NT2/D1 (cell line): ENCODE measurements around the gene RFC5.
A peak's percentile ranks its signal among the peaks of the same experiment; 100 is the strongest.

Experiments used
- DNase-seq: peaks from one replicate; pipeline ENCODE4 v3.0.0-alpha.2; 2011; ENCODE audit warnings: low read depth, low spot score
- H3K27me3 ChIP-seq: 2 replicates; pipeline ENCODE4 v1.6.0; 2011; ENCODE audit warnings: mild to moderate bottlenecking; ENCODE audit not compliant: insufficient read length, insufficient read depth
- H3K36me3 ChIP-seq: 2 replicates; pipeline ENCODE4 v1.6.1; 2011; ENCODE audit warnings: mild to moderate bottlenecking, low read length, mixed read lengths; ENCODE audit not compliant: insufficient read depth, insufficient read length
- H3K4me1 ChIP-seq: 2 replicates; pipeline ENCODE4 v1.5.1; 2011; ENCODE audit not compliant: insufficient read depth, insufficient read length
- H3K4me3 ChIP-seq: 2 replicates; pipeline ENCODE4 v1.5.1; 2011; ENCODE audit warnings: low read depth; ENCODE audit not compliant: insufficient read length
- H3K9ac ChIP-seq: 2 replicates; pipeline ENCODE4 v1.6.0; 2011; ENCODE audit warnings: low read depth; ENCODE audit not compliant: insufficient read length
- H3K9me3 ChIP-seq: 2 replicates; pipeline ENCODE4 v1.5.1; 2011; ENCODE audit warnings: mild to moderate bottlenecking, low read length; ENCODE audit not compliant: insufficient read depth
- SUZ12 ChIP-seq: IDR thresholded peaks from 2 replicates; pipeline ENCODE4 v1.6.1; 2011; ENCODE audit not compliant: insufficient read length, insufficient read depth; ENCODE audit errors: extremely low read depth
- YY1 ChIP-seq: IDR thresholded peaks from 2 replicates; pipeline ENCODE4 v1.6.1; 2011; ENCODE audit not compliant: insufficient read length, insufficient read depth
- ZNF274 ChIP-seq: IDR thresholded peaks from 2 replicates; pipeline ENCODE4 v1.6.1; 2011; ENCODE audit warnings: mild to moderate bottlenecking, low read depth, low read length

Gene RFC5

DNA sequence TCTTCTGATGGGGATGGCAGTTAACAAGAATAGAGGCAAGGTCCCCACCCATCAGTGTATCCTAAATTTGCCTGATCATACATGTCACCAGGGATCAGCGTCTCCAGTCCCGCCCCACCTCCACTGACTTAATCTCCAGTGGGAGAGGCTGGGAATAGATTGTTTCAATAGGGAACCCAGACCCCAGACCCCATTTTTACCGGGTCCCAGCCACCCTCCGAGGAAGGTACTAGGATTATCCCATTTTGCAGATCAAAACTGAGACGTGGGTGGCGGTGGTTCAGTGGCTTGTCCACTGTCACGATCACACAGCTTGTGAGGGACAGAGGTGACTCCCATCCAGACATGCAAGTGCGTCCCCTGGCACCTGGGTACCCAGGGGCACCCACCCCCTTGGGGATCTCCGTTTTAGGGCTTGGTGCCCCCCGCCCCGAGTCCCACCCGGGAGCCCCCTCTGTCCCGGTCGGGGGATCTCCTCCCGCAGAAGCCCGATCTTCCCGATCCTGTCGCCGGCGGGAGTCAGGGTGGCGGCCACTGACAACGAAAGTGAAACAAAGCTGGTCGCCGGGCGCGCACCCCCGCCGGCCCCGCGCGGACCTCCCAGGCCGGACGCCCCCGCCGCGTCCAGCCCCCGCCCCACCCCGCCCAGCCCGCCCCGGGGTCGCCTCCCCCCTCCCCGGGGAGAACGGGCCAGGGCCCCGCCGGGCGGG, 44.0 kb downstream of the RFC5 start:
- peak overlapping the region; percentile 82 for H3K4me3 ChIP-seq
- no peaks in the 10 kb centered on the region for H3K4me1 ChIP-seq
- H3K9me3 ChIP-seq, result no peaks in the 10 kb centered on the region
- TF ChIP-seq SUZ12 (no peak), YY1 (no peak), ZNF274 (no peak)
- H3K9ac ChIP-seq, result peak overlapping the region; percentile 96
- H3K27me3 ChIP-seq, result no peaks in the 10 kb centered on the region
- peaks cover 4% of the 10 kb centered on the region for H3K36me3 ChIP-seq
- no peak for DNase-seq

DNA sequence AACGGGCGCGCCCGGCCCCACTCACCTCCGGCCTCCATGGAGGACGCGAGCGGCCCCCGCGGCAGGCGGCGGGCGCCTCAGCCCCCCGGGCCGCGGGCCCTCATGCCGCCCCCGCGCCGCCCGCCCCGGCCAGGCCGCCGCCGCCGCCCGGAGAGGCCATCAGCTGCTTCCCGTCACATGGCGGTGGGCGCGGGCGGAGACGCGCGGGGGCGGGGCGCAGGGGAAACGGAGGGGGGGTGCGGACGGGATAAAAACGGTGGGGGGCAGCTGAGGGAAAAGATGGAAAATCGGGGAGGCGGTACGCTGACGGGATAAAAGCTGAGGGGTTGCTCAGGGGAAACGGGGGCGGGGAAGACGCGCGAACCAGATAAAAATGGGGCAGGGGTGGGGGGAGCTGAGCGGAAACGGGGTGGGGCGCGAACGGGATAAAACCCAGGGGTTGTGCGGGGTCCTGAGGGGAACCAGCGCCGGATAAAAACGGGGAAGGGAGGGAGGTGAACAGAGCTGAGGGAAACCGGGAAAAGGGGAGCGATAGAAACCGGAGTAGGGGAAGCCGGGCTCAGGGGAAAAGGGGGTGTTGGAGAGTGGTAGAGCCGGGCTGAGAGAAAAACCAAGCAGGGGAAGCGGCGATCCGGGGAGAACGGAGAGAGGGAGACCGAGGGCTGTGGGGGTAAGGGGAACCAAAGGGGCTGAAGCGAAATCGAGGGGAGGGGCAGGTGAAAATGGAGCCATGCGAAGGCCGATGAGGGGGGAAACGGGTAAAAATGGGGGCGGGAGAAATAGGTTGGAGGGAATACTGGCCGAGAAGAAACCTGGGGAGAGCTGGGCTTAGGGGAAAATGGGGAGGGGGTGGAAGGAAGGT, 44.7 kb downstream of the RFC5 start, which contains the start of gene WSB2:
Gene WSB2, minus strand, starts transcription at position 169 of the 862 bp plus-strand sequence. Its CDS starts 131 bp downstream, at position 38.
- no peaks in the 10 kb centered on the region for H3K9me3 ChIP-seq
- H3K27me3 ChIP-seq, result no peaks in the 10 kb centered on the region
- peaks cover 5% of the 10 kb centered on the region for H3K36me3 ChIP-seq
- peak within 1 kb of the TSS; percentile 97 for H3K9ac ChIP-seq
- no peaks in the 10 kb centered on the region for H3K4me1 ChIP-seq
- TF ChIP-seq YY1 (no peak), SUZ12 (no peak), ZNF274 (no peak)
- no peak for DNase-seq
- peak within 1 kb of the TSS; percentile 89 for H3K4me3 ChIP-seq

DNA sequence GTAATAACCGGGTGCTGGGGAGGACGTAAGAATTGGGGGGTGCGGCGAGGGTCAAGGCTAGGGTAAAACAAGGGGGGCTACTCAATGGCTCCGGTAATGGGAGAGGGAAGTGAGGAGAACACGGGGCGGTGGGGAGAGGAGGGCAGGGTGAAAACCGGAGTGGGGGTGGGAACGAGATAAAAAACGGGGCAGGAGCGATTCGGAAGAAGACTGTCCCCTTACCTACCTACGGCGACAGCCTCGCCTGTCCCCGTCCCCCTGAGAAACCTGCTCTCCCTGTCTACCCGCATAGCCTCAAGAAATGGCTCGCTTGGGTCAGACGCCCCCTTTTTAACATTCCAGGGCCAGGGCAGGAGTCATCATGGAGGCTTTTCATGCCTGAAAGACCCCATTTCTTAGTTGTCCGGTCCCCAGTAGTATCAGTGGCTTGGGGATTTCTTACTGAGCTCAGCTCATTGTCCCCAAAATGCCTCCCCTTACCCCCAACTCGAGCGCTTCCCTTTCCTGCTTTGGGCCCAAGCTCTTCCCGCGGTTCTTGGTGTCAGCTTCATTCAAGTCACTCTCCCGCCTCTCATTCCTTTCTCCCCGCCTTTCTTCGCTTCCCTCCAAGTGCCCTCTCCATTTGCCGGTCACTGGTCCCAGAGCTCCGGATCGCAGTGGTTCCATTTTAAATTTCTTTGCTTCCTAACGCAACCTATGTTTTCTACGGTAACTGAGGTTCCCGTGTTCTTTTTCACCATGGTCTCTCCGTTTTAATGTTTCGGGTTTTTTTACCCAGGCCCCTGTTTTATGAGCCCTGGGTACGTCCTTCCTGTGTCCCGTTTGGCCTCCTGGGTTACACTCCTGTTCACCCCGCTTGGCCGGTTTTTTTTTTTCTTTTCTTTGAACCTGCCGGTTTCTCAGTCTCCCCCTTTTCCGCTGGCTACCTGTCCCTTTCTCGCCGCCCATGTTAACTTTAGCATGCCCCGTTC, 45.7 kb downstream of the RFC5 start:
- Histone ChIP-seq H3K9ac (peak overlapping the region; percentile 97), H3K9me3 (no peaks in the 10 kb centered on the region), H3K4me3 (peak overlapping the region; percentile 89), H3K4me1 (no peaks in the 10 kb centered on the region), H3K36me3 (peaks cover 11% of the 10 kb centered on the region), H3K27me3 (no peaks in the 10 kb centered on the region)
- no peak for TF ChIP-seq ZNF274
- TF ChIP-seq SUZ12, result no peak
- TF ChIP-seq YY1, result no peak
- DNase-seq, result peak; percentile 68

DNA sequence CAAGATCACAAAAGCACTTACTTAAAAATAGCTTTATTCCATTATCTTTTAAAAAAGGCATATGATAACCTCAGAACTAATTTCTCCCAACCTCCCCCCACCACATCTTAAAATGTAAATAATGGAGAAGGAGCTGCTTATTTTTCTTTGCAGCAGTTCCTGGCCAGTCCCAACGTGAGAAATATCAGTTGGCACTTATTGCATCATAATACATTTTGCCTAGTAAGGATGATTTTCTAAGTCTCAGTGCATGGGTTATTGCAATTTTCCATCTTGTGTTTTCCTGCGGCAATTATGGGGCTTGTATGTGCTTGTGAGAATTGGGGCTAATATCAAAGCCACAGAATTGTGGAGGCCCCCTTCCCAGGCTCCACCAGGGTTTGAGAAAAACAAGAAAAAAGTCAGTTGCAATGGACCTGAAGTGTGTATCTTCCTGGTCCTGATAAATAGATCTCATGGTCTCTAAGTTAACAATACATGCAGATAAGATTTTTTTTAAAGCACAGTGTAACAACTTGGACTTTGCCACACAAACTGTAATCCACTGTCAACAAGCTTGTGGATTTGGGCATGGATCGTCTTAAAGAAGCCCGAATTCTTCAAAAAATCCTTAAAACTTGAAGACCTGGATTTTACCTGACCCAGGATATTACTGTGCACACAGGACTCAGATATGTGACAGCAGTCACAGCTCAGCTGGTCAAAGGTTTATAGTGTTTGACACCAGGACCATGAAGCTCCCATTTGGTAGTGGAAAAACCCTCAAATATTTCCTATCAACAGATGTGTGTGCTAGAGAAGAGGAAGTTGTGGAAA, 47.3 kb downstream of the RFC5 start:
- no peaks in the 10 kb centered on the region for H3K4me1 ChIP-seq
- DNase-seq, result no peak

DNA sequence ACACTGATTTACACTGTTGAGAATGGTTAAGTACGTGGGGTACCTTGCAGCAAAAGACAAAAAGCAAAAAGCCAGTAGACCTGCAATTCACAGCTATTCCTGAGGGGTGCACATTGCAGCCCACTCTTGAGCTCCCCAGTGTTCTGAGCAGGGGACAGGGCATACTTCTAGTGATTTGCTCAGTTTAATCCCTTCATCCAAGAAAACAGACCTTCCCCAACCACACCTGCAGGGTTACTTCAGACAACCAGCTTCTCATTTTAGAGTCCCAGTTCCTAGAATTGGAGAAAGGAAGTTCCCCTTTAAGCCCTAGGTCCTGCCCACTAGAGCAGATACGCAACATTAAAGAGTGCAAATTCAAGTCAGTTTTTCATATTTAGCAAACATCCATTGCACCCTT, 48.1 kb downstream of the RFC5 start:
- no peak for DNase-seq
- TF ChIP-seq YY1, result no peak
- TF ChIP-seq ZNF274, result no peak
- no peak for TF ChIP-seq SUZ12
- H3K36me3 ChIP-seq, result peaks cover 13% of the 10 kb centered on the region
- H3K4me1 ChIP-seq, result no peaks in the 10 kb centered on the region
- no peak overlapping the region for H3K4me3 ChIP-seq
- H3K9ac ChIP-seq, result no peak overlapping the region
- no peaks in the 10 kb centered on the region for H3K9me3 ChIP-seq
- H3K27me3 ChIP-seq, result no peaks in the 10 kb centered on the region

More for the DNA sequence above, 47.3 kb downstream of the RFC5 start:
- Histone ChIP-seq H3K9me3 (no peaks in the 10 kb centered on the region), H3K27me3 (no peaks in the 10 kb centered on the region), H3K9ac (no peak overlapping the region), H3K4me3 (no peak overlapping the region), H3K36me3 (peaks cover 13% of the 10 kb centered on the region)
- no peak for TF ChIP-seq YY1
- no peak for TF ChIP-seq ZNF274
- no peak for TF ChIP-seq SUZ12

DNA sequence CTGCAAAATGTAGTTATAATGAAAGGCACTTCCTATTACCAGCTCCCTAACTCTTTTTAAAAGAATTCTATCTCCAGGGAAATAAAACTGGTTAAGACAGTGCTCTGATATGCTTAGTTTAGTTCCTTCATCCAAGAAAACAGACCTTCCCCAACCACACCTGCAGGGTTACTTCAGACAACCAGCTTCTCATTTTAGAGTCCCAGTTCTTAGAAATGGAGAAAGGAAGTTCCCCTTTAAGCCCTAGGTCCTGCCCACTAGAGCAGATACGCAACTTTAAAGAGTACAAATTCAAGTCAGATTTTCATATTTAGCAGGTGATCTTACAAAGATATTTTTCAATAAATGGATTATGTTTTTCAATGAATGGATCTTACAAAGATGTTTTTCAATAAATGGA, 48.9 kb downstream of the RFC5 start:
- no peak overlapping the region for H3K9ac ChIP-seq
- H3K4me1 ChIP-seq, result no peaks in the 10 kb centered on the region
- no peaks in the 10 kb centered on the region for H3K9me3 ChIP-seq
- no peak overlapping the region for H3K4me3 ChIP-seq
- no peaks in the 10 kb centered on the region for H3K27me3 ChIP-seq
- no peak for DNase-seq
- TF ChIP-seq ZNF274, result no peak
- TF ChIP-seq SUZ12, result no peak
- TF ChIP-seq YY1, result no peak
- H3K36me3 ChIP-seq, result peaks cover 17% of the 10 kb centered on the region
